Osteocyte (in vitro differentiated cells): ENCODE measurements around the gene LYRM9. TPM values are rescaled to one million over a fixed set of nuclear protein-coding genes. Genes with fewer than 3 reads are reported as not detected.

Source experiments
- DNase-seq: peaks from one replicate; pipeline ENCODE4 v3.0.0; 2021; ENCODE audit warnings: mixed read lengths; ENCODE audit not compliant: unreplicated experiment; ENCODE audit errors: extremely low spot score
- H3K27ac Mint-ChIP-seq: one replicate; pipeline ENCODE4 v1.8.0; 2021; ENCODE audit warnings: mild to moderate bottlenecking, mixed read lengths; ENCODE audit not compliant: unreplicated experiment
- H3K27me3 Mint-ChIP-seq: one replicate; pipeline ENCODE4 v1.8.0; 2021; ENCODE audit warnings: mixed read lengths; ENCODE audit not compliant: unreplicated experiment
- H3K36me3 Mint-ChIP-seq: one replicate; pipeline ENCODE4 v1.8.0; 2021; ENCODE audit warnings: mixed read lengths; ENCODE audit not compliant: unreplicated experiment
- H3K4me1 Mint-ChIP-seq: one replicate; pipeline ENCODE4 v1.8.0; 2021; ENCODE audit warnings: mixed read lengths; ENCODE audit not compliant: unreplicated experiment
- H3K4me3 Mint-ChIP-seq: one replicate; pipeline ENCODE4 v1.8.0; 2021; ENCODE audit warnings: mild to moderate bottlenecking, moderate library complexity, mixed read lengths; ENCODE audit not compliant: unreplicated experiment
- H3K9me3 Mint-ChIP-seq: one replicate; pipeline ENCODE4 v1.8.0; 2021; ENCODE audit warnings: mixed read lengths; ENCODE audit not compliant: unreplicated experiment
- CTCF ChIP-seq: fragments of 200-600 bp; sonication (generic); IDR thresholded peaks from 2 replicates; pipeline ENCODE4 v1.5.0; 2021; ENCODE audit warnings: antibody characterized with exemption, mild to moderate bottlenecking, moderate library complexity
- total RNA-seq: library from RNA; stranded (reverse); gene quantifications from 2 replicates; pipeline ENCODE4 v1.2.1, GENCODE V29; 2021

The LYRM9 gene
- total RNA-seq, 1 donor from 2014 or later = 10.9 TPM

GRCh38 chr17:27893841-27894503 is 807 bp upstream of the LYRM9 start:
- no peak overlapping the region for H3K27ac Mint-ChIP-seq
- DNase-seq = no peak
- H3K27me3 Mint-ChIP-seq = peaks cover 42% of the 10 kb centered on the region
- H3K36me3 Mint-ChIP-seq = no peaks in the 10 kb centered on the region
- peak overlapping the region; percentile 66 for H3K4me3 Mint-ChIP-seq
- TF ChIP-seq CTCF = no peak
- peaks cover 26% of the 10 kb centered on the region for H3K4me1 Mint-ChIP-seq
- no peaks in the 10 kb centered on the region for H3K9me3 Mint-ChIP-seq

GRCh38 chr17:27892542-27892865 is 661 bp downstream of the LYRM9 start:
- H3K27ac Mint-ChIP-seq = peak overlapping the region; percentile 43

GRCh38 chr17:27891841-27892240 is 1.3 kb downstream of the LYRM9 start:
- H3K36me3 Mint-ChIP-seq = no peaks in the 10 kb centered on the region
- H3K4me3 Mint-ChIP-seq = no peak overlapping the region
- DNase-seq = no peak
- TF ChIP-seq CTCF = no peak
- H3K27me3 Mint-ChIP-seq = peaks cover 31% of the 10 kb centered on the region
- peaks cover 39% of the 10 kb centered on the region for H3K4me1 Mint-ChIP-seq
- H3K9me3 Mint-ChIP-seq = no peaks in the 10 kb centered on the region
- no peak overlapping the region for H3K27ac Mint-ChIP-seq

More at GRCh38 chr17:27892542-27892865, 661 bp downstream of the LYRM9 start:
- Mint-ChIP-seq H3K27me3 (peaks cover 36% of the 10 kb centered on the region), H3K9me3 (no peaks in the 10 kb centered on the region), H3K4me3 (peak overlapping the region; percentile 74), H3K36me3 (no peaks in the 10 kb centered on the region), H3K4me1 (peaks cover 39% of the 10 kb centered on the region)
- DNase-seq = no peak
- no peak for TF ChIP-seq CTCF

- H3K4me1 Mint-ChIP-seq = peaks cover 39% of the 10 kb centered on the region
- H3K9me3 Mint-ChIP-seq = no peaks in the 10 kb centered on the region
- no peaks in the 10 kb centered on the region for H3K36me3 Mint-ChIP-seq
- H3K4me3 Mint-ChIP-seq = no peak overlapping the region
- TF ChIP-seq CTCF = no peak
- peaks cover 11% of the 10 kb centered on the region for H3K27me3 Mint-ChIP-seq
- no peak overlapping the region for H3K27ac Mint-ChIP-seq
- DNase-seq = no peak
Observed at GRCh38 chr17:27889711-27890251, 3.4 kb downstream of the LYRM9 start.

GRCh38 chr17:27888945-27889344 is 4.2 kb downstream of the LYRM9 start:
- Mint-ChIP-seq H3K4me1 (peaks cover 39% of the 10 kb centered on the region), H3K4me3 (no peak overlapping the region), H3K9me3 (no peaks in the 10 kb centered on the region), H3K36me3 (no peaks in the 10 kb centered on the region), H3K27me3 (peaks cover 2% of the 10 kb centered on the region), H3K27ac (peak overlapping the region; percentile 81)
- no peak for DNase-seq
- TF ChIP-seq CTCF = no peak
